Muscle layer of duodenum (tissue), 2 donors: ENCODE results near the gene SPEF1.

Source experiments
- H3K27ac ChIP-seq: one replicate; pipeline ENCODE4 v1.7.0; 2013; ENCODE audit warnings: mild to moderate bottlenecking, low read length
- H3K27me3 ChIP-seq: one replicate; pipeline ENCODE4 v1.7.0; 2013; ENCODE audit warnings: low read depth, mild to moderate bottlenecking, control low read depth, low read length
- H3K36me3 ChIP-seq, 2 donors: one replicate each; pipeline ENCODE4 v1.7.0; 2013; ENCODE audit warnings: low read length in 2 of 2, control low read depth in 1 of 2, mild to moderate bottlenecking in 1 of 2; ENCODE audit not compliant: insufficient read depth in 2 of 2, control insufficient read depth in 1 of 2
- H3K4me1 ChIP-seq, 2 donors: one replicate each; pipeline ENCODE4 v1.7.0; 2013; ENCODE audit warnings: low read length in 2 of 2, mild to moderate bottlenecking in 2 of 2, control low read depth in 1 of 2, moderate library complexity in 1 of 2; ENCODE audit not compliant: insufficient read depth in 2 of 2, control insufficient read depth in 1 of 2
- H3K4me3 ChIP-seq, 2 donors: one replicate each; pipeline ENCODE4 v1.7.0; 2013; ENCODE audit warnings: low read length in 2 of 2, low read depth in 1 of 2, mild to moderate bottlenecking in 1 of 2
- H3K9me3 ChIP-seq, 2 donors: one replicate each; pipeline ENCODE4 v1.7.0; 2013; ENCODE audit warnings: low read length in 2 of 2, control low read depth in 1 of 2, mild to moderate bottlenecking in 1 of 2; ENCODE audit not compliant: control insufficient read depth in 1 of 2
- donor health status: healthy.

Gene SPEF1

DNA sequence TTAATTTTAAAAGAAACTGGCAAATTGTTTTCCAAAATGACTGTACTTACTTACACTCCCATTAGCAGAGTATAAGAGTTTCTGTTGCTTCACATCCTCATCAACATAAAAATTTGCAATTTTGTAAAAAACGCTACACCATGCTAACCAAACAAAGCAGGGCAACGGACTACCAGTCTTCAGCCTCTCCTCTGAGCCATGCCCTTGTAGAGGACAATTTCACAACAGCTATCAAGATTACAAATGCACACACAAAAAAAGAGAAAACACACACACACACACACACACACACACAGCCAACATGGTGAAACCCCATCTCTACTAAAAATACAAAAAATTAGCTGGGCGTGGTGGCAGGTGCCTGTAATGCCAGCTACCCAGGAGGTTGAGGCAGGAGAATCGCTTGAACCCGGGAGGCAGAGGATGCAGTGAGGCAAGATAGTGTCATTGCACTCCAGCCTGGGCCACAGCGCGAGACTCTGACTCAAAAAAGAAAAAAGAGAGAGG lies 9.6 kb downstream of the SPEF1 start:
- H3K9me3 ChIP-seq = no peaks in the 10 kb centered on the region
- H3K27ac ChIP-seq = no peak overlapping the region
- H3K36me3 ChIP-seq = no peaks in the 10 kb centered on the region
- peaks cover 6 to 19% of the 10 kb centered on the region in 2 donors for H3K4me1 ChIP-seq
- H3K4me3 ChIP-seq = no peak overlapping the region
- H3K27me3 ChIP-seq = no peaks in the 10 kb centered on the region

DNA sequence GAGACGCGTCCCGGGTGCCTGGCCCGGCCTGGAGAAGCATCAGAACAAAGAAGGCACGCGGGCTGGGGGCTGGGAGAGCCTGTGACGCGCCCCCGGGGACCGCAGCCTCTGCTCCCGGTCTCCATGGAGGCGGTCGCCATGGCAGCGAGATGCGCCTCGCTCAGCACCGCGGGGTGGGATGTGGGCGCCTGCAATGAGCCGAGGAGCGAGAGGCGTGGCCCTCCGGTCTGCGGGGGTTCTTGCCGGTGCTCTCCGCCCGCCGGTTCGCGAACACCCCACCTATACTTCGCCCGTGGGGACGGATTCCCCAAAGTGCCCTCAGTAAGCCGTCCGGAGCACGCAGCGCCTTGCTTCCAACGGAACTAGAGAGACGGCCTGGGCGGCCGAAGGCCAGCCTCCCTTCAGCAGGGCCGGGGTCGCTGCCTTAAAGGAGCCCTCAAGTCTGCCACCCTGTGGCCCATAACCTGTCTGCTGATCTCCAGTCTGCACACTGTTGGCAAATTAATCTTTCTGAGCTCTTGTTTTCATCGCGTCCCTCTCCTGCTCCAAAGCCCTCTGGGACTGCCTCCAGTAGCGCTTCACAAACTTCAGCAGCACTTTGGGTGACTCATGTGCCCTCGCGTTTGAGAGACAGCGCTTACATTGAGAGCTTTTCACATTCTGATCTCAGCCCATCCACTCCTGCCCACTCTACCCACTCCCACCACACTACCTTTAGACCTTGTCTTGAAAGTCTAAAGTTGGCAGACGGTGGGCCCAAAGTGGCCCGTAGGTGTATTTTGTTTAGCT lies 12.7 kb downstream of the SPEF1 start:
- peaks cover 12 to 48% of the 10 kb centered on the region in 2 donors for H3K4me1 ChIP-seq
- peak overlapping the region; percentile 69 to 94 for H3K4me3 ChIP-seq
- no peaks in the 10 kb centered on the region for H3K36me3 ChIP-seq
- H3K27ac ChIP-seq = peak overlapping the region; percentile 82
- no peaks in the 10 kb centered on the region for H3K9me3 ChIP-seq
- H3K27me3 ChIP-seq = no peaks in the 10 kb centered on the region

- H3K27ac ChIP-seq = peak within 1 kb of the TSS; percentile 82
- no peaks in the 10 kb centered on the region for H3K9me3 ChIP-seq
- H3K4me1 ChIP-seq = peaks cover 12 to 48% of the 10 kb centered on the region in 2 donors
- H3K4me3 ChIP-seq = peak within 1 kb of the TSS; percentile 69 to 94
- H3K36me3 ChIP-seq = no peaks in the 10 kb centered on the region
- no peaks in the 10 kb centered on the region for H3K27me3 ChIP-seq
Measured at GRCh38 chr20:3767427-3768341, 13.6 kb downstream of the SPEF1 start, which contains the start of gene ADISSP. Gene ADISSP (minus strand): TSS chr20:3767753. CDS start chr20:3760100, 7,653 bp downstream.

GRCh38 chr20:3767110-3767426 lies 14.2 kb downstream of the SPEF1 start:
- Histone ChIP-seq H3K4me3 (peak overlapping the region; percentile 57 to 94), H3K27ac (no peak overlapping the region), H3K36me3 (no peaks in the 10 kb centered on the region), H3K4me1 (peaks cover 12 to 48% of the 10 kb centered on the region in 2 donors), H3K9me3 (no peaks in the 10 kb centered on the region), H3K27me3 (no peaks in the 10 kb centered on the region)

DNA sequence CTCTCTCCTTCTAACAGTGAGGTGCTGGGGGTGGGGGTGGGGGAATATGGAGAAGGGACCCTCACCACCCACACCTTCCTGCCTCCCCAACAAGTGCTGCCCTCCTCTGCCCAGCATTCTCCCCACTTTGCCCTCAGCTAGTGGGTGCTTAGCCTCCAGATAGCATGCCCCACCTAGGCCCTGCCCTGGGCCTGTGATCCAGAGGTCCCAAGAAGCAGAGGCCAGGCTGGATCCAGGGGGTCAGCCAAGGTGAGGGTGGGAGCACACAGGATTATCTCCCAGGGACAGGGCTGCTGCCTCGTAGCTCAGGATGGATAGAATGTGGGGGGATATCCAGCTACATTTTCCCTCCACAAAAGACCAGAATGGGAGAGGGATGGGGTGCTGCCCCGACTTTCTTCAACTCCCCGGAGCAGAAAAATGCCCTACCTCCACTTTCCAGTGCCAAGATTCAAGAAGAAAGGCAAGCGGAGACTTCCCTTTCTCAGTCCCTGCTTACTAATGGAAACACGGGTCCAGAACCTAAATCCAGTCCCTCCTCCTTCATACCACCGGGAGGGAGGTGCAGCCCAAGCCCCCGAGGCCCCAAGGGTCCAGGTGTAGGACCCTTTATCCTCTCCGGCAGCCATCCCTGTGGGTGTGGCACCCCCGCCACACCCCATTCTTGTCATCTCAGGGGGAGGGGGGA lies 14.7 kb downstream of the SPEF1 start:
- H3K4me3 ChIP-seq = peak overlapping the region; percentile 57 to 94
- no peak overlapping the region for H3K27ac ChIP-seq
- H3K4me1 ChIP-seq = peaks cover 12 to 48% of the 10 kb centered on the region in 2 donors
- H3K9me3 ChIP-seq = no peaks in the 10 kb centered on the region
- no peaks in the 10 kb centered on the region for H3K27me3 ChIP-seq
- no peaks in the 10 kb centered on the region for H3K36me3 ChIP-seq

GRCh38 chr20:3765171-3765882 lies 15.9 kb downstream of the SPEF1 start:
- H3K4me1 ChIP-seq = peaks cover 12 to 48% of the 10 kb centered on the region in 2 donors
- no peak overlapping the region for H3K27ac ChIP-seq
- no peaks in the 10 kb centered on the region for H3K36me3 ChIP-seq
- H3K4me3 ChIP-seq = no peak overlapping the region
- H3K9me3 ChIP-seq = no peaks in the 10 kb centered on the region
- no peaks in the 10 kb centered on the region for H3K27me3 ChIP-seq

GRCh38 chr20:3764659-3765058 lies 16.6 kb downstream of the SPEF1 start:
- no peaks in the 10 kb centered on the region for H3K27me3 ChIP-seq
- H3K4me3 ChIP-seq = no peak overlapping the region
- H3K4me1 ChIP-seq = peaks cover 12 to 51% of the 10 kb centered on the region in 2 donors
- no peak overlapping the region for H3K27ac ChIP-seq
- H3K36me3 ChIP-seq = no peaks in the 10 kb centered on the region
- H3K9me3 ChIP-seq = no peaks in the 10 kb centered on the region

GRCh38 chr20:3763671-3764601 lies 17.3 kb downstream of the SPEF1 start:
- Histone ChIP-seq H3K4me3 (no peak overlapping the region), H3K36me3 (no peaks in the 10 kb centered on the region)

DNA sequence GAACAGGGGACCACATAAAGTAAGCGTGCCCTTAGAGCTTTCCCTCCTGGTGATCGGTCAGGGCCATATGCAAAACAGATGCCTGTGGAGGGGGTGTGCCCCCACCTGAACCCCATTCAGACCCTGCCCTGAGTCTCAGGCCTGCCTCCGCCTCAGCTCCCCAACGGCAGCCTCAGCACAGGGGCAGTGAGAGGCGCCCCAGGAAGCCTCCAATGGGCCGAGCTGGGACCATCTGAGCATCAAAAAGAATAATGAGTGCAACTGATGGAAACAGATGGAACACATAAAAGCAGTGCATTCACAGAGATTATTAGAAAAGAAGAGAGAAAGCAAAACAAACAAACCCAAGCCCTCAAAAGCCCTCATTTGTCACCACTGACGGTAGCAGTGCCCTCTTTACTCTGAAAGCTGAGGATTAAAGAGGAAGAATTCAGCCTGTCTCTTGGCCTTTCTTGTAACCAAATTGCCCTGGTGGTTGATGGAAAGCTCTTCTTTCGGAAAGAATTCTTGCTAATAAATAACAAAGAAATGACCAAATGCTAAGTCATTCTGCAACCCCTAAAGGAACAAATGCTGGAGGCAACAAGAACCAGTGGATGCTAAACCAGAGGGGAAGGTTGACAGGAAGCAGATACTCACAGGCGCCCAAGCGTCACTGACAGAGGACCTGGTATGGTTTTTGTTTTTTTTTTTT lies 20.4 kb downstream of the SPEF1 start:
- no peak overlapping the region for H3K4me3 ChIP-seq
- H3K4me1 ChIP-seq = peaks cover 6 to 28% of the 10 kb centered on the region in 2 donors
- no peaks in the 10 kb centered on the region for H3K27me3 ChIP-seq
- peaks cover 7 to 9% of the 10 kb centered on the region in 2 donors for H3K36me3 ChIP-seq
- H3K27ac ChIP-seq = no peak overlapping the region
- no peaks in the 10 kb centered on the region for H3K9me3 ChIP-seq

More at GRCh38 chr20:3763671-3764601, 17.3 kb downstream of the SPEF1 start:
- Histone ChIP-seq H3K27me3 (no peaks in the 10 kb centered on the region), H3K4me1 (peaks cover 12 to 52% of the 10 kb centered on the region in 2 donors), H3K9me3 (no peaks in the 10 kb centered on the region), H3K27ac (no peak overlapping the region)
